Esophagus muscularis mucosa (tissue), 4 donors: ENCODE results near the gene AIF1.

Source experiments
- CTCF ChIP-seq, 3 experiments: fragments of 200-600 bp in 2 of 3; fragments of 450-650 bp in 1 of 3; sonication (generic) in 2 of 3; IDR thresholded peaks; one replicate each; pipeline ENCODE4 v1.5.1; 2017 to 2019; ENCODE audit warnings: antibody characterized with exemption in 3 of 3, mild to moderate bottlenecking in 2 of 3, moderate library complexity in 1 of 3
- EP300 ChIP-seq: sonication (generic); formaldehyde crosslinking; IDR thresholded peaks from one replicate; pipeline ENCODE4 v1.6.1; 2017; ENCODE audit warnings: antibody characterized with exemption
- POLR2A ChIP-seq: fragments of 450-650 bp; IDR thresholded peaks from one replicate; pipeline ENCODE4 v1.6.1; 2017; ENCODE audit warnings: antibody characterized with exemption, moderate library complexity, mild to moderate bottlenecking, low read depth
- POLR2AphosphoS5 ChIP-seq, 2 donors: sonication (generic); formaldehyde crosslinking; IDR thresholded peaks; one replicate each; pipeline ENCODE4 v1.6.1; 2017; ENCODE audit warnings: antibody characterized with exemption in 2 of 2

GRCh38 chr6:31658158-31658688 lies 43.2 kb downstream of the AIF1 start:
- no peak for TF ChIP-seq CTCF (IDR thresholded peaks at IDR 0.05)
- no peak for TF ChIP-seq POLR2AphosphoS5 (IDR thresholded peaks at IDR 0.05)
- TF ChIP-seq EP300: no peak
- TF ChIP-seq POLR2A: no peak
